NCI-H345 (cell line): ENCODE measurements around the gene NDUFAF4.

Experiments
- DNase-seq: peaks from one replicate; lab custom pipeline; 2025; lab: John Stamatoyannopoulos, UW

The NDUFAF4 gene

DNA sequence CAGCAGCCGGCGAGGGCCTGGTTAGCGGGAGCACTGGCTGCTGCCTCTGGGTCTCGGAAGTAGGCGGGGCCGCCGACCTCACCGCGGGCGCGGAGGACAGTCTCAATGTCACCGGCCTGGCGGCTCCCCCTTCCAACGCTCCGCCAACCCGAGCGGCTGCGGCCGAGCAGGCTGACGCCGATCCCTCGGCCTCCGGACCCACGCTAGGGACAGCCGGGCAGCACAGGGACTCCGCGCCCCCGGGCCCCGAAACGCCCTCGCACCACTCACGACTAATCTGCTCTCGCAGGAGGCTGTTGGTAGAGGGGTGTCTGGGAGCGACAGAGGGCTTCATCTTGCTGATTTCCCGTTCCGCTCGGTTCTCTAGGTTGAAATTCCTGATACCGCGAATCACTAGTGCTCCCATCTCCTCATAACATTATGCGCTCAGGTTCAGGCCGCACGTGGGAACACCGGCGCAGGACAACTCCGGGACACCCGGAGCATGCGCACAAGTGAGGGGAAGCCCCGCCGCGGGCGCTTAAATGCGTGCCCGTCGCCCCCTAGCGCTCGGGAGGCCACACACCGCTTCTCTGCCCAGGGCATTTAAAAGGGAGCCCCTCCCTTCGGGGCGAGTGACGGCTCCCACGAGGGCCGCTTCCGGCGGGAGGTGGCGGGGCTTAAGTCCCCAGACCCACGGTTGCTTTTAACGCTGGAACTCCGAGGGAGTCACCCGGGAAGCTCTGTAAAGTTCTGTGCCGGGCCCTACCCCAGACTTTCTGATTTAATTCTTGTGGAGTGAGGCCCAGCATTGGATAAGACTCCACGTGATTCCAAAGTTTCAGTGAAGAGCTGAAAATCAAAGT, at the start of gene NDUFAF4:
NDUFAF4 (minus strand) TSS at position 496 of the 845 bp plus-strand sequence; CDS start at position 406, 90 bp downstream.
- peak; percentile 98 for DNase-seq

DNA sequence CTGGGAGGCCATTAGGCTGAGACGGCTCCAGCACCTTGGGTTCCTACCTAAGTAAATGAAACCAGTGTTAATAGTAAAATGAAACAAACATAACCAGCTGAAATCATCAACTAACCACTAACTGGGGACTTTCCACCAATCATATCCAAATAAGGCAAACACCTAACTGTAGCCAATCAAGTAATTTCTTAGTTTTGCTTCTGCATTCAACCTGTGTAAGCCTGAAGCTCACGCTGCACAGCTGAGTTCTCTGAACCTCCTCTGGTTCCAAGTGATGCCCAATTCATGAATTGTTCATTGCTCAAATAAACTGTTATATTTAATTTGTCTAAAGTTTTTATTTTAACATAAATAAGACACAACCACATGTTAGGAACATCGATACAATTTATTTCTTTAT, 49.4 kb upstream of the NDUFAF4 start:
- DNase-seq: no peak

DNA sequence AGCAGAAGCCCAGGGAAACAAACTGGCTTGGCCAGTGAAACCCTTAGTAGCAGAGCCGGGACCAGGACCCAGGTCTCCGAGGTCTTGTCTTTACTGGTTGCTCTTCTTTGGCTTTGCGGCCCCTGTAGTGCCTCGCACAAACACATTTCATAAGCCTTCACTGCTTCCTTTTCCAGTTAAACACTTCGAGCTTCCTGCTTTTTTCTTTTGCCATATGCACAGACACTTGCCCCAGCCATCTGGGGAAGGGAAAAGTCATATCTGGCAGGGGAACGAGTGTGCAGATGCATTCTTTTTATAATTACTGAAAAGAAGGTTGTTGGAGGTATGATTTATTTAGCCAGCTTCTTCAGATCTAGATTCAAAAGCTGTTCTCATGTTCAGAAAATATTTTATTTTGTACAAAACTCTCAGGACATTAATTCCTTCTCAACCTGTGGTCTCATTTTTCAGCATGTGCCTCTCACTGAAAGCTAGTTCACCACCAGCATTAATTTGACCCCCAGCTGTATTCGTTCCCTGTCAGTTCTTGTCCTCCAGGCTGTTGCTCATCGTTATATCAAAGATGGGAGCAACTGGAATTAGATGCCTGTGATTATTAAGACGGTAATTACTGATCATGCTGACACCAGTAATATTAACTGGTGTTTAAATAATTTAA, 46.0 kb upstream of the NDUFAF4 start:
- no peak for DNase-seq

DNA sequence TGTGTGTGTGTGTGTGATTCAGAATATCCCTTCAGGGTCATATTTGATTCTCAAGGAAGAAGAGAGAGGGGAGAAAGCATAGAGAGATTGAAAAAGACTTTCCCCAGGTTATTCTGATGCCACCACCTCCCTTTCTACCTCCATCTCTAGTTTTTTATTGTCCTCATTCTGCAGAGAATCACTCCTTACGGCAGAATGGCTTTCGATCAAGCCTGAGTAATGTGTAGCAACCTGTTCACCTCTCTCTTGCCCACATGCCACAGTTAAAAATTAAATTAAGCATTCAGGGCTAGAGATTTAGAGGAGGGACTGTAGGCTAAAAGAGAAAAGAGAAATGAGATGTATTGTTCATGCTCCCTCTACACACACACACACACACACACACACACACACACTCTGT, 45.0 kb upstream of the NDUFAF4 start:
- no peak for DNase-seq

DNA sequence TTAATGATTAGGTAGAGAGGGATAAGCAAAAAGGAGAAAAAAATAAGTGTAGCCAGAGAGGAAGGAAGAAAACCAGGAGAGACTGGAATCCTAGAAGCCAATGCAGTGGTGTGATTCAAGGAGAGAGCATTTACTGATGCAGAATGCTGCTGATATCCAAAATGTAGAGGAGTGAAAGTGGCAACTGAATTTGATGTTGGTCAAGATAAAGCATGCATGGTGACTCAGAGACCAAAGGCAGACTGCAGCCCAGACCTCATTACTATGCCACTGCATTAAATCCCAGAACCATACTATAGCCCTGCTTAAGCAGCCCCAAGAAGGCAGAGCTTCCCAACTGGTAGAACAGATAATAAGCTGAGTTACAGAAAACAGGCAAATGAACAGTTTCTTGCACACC, 42.6 kb upstream of the NDUFAF4 start:
- no peak for DNase-seq

DNA sequence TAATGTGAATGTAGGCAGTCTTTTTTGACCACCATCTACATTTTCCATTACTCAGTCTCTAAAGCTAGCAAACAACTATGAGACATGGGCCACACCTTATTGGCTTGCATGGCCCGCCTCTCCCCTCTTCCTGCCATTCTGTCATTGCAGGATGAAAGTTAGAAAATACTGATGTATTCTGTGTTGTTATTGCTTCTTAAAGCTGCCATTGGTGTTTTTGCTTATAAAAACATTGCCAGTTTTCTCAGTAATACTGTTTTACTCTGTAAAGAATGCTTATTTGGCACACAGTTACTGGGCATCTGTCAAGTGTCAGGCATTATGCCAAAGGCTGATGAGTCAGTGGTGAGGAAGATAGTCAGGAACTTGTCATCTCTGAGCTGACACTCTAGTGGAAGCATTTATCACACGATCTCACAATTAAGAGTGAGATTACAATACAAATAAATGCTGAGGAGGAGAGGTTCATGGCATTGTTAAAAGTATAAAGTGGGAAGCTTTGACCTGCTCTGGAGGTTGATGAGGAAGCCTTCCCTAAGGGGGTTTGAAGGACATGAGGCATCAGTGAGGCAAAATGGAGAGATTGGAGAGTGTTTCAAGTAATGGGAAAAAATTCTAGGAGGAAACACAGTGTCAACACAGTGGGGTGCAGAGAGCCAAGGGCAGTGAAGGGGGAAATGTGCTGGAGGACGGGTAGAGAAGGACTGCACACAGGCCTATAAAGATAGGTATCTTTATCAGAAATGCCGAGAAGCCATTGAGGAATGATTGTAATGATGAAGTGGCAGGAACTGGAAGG, 41.5 kb upstream of the NDUFAF4 start:
- DNase-seq: peak; percentile 49

DNA sequence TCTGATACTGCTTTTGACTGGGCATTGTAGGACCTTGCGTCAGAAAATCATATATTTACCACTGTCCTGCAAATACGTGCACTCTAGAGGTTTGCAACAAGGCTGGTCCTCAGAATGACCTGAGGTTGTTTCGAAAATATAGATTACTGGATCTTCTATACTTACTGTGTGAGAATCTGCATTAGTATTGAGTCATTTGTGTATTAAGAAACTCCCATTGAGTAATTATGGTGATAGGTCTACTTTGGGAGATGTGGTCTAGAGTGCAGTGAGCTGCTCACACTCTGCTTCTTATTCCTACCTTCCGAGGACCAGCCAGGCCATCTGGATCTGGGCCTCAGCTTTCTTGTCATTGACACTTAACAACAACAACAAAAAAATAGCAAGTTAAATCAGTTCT, 36.4 kb upstream of the NDUFAF4 start:
- no peak for DNase-seq

DNA sequence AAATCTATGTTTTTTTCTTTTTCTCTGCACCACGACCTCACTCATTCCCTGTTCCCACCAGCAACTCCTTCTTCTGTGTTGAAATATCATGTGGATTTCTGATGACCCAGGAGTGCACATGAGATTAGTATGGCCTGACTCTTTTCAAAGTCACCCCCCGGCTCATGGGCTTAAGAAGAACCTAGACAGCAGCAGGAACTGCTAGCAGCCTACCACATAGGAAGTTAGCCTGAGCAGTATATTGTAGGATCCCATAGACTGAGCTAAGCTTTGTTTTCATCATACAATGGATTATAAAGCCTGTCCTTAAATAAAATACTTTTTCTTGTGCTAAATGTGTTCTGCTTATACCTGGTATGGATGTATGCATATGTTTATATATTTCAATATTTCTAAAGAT, 33.5 kb upstream of the NDUFAF4 start:
- DNase-seq: no peak

DNA sequence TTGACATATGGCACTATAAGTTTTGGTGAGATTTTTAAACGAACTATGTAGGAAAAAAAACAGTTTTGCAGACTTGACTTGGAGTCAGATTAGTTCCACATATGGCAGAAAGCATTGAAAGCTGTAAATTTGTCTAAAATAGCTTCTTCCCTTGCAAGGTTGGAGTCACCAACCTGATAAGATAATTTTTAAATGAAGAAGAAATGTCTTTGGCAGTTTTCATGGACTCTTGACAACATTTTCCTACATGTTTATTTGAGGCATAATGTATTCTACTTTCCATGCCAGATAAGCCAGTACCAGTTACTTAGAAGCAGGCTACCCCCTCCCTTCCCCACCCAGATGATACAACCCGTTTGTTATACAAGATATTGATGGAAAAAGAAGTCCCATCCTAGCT, 32.0 kb upstream of the NDUFAF4 start:
- no peak for DNase-seq

DNA sequence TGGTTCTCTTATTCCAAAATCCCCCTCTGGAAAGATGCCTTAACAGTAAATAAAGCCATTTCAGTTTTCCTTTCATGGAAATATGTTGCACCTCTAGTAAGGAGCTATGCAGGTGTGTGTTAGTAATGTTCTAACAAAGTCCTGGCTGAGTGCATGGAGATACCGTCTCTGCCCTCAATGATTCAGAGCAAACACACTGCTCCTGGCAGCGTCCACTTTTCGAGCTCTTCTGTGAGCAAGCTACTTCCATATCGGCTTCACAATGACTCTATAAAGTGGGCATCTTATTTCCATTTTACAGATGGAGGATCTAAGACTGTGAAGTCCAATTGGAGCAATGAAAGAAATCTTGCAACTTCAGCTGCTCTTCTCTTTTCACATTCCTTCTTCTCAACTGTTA, 30.0 kb upstream of the NDUFAF4 start:
- no peak for DNase-seq

DNA sequence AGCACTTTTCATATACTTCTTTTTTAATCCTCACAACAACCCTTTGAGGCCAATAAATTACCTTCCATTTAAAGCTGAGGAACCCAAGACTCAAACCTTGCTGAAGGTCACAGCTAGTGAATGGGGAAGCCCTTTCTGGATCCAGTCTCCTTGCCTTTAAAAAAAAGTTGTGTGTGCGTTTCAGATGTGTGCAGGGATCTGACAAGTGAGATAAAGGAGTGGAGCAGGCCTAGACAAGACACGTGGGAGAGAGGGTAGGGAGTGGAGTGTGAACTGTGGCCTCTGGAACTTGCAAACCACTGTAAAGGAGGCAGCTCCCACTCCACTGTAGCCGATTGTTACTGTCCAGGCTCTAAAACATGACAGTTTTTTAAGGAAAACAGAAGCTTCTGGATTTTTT, 28.7 kb upstream of the NDUFAF4 start:
- DNase-seq: no peak

DNA sequence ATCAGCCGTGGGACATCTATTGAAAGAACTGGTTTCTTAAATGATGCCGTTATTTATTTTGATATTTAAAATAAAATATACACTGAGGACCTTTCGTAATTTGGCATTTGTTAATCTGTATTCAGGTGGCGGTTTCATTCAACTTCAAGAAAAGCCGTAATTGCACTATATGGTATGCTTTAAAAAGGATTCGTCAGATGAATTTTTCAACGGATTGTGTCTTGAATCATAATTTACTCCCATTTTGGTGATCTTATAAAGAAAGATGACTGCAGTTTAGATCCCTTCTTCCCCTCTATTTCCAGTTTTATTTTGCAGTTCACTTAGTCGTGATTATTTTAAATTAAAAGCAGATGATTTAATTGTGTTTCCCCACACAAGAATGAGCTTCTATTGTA, 27.6 kb upstream of the NDUFAF4 start:
- no peak for DNase-seq

DNA sequence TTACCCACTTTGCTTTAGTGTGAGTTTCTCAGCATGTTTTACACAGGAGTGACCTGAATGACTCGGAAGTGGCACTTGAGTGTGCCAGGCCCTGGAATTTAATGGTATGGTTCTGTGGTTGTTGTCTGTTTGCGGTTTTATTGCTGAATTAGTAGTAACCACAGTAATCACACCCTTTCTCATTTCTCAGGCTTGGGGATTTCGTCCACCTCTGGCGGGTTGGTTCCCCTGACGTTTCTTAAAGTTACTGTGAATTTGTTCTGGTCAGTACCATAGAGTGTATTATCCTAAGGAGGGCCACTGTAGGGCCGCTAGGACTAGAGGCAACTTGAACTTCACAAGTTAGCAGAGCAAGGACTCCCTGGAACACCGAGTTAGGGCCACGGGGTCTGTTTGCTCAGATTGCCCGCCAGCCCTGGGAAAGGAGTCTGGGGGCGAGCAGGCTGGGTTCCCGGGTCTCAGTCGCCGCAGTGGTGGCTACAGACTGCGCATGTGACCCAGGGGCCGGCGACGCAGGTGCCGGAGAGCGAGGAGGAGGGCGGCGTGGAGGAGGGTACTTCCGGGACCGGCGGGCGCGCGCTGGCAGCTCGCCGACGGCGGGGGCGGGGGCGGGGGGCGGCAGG, 26.3 kb upstream of the NDUFAF4 start:
- peak; percentile 20 for DNase-seq

DNA sequence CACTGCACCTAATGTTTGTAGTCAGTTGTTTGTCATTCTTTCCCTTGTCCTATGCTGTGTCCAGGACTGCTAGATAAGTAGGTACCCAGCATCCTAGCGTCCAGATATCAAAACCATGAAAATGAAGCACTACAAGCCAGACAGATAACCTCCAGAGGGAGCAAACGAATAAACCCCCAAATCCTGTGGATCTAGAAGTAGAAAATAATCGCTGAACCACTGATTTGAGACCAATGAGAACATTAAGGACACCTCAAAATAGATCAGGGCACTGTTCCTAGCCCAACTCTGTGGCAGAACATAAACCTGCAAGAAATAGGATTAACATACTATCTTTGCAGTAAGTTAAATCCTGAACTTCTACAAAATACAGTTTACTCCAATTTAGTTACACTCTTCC, 25.7 kb upstream of the NDUFAF4 start:
- DNase-seq: no peak

DNA sequence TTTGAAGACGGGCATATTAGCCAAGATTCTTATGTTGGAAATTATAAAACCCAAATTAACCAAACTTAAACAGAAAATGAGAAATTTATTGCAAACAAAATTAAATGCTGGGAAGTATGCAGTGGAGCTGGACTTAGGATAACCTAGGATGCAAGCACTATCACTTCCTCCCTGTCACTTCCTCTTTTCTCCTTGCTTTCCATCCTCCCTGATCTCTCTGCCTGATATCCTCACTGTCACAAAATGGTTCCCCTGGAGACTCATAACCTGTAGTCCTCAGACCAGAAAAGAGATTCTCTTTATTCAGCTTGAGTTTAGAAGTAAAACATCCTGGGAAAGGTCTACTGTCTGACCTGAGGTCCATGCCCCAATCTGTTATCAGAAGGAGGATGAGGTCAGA, 19.4 kb upstream of the NDUFAF4 start:
- DNase-seq: no peak

DNA sequence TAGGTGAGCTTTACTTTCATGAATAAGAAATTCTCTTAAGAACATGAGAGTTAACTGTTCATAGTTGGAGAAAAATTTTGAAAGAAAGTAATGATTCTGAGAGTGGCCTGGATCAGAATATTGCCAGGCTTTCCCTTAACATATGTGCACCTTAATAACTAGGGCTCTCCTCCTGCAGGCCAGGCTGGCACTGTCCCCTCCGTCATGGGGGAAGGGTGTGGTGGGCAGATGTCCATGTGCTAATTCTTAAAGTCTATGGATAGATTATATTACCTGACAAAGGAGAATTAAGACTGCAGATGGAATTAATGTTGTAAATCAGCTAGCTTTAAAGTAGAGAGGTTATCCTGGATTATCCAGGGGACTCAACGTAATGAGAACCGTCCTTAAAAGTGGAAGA, 15.9 kb upstream of the NDUFAF4 start:
- no peak for DNase-seq

DNA sequence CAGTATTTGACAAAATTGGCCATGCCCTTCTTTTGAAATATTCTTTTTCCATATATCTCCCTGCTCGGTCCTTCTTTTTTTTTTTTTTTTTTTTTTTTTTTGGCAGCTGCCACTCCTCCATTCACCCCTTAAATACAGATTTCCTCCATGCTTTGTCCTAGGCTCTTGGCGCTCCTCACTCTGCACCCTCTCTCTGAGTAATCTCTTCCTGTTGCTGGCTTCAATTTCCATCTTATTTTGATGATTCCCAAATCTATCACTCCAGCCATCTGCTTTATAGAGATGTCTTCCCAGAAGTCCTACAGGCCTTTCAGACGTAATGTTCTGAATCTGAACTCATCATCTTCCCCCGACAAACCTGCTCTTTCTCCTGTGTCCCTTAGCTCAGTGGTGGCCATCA, 14.1 kb upstream of the NDUFAF4 start:
- DNase-seq: no peak

DNA sequence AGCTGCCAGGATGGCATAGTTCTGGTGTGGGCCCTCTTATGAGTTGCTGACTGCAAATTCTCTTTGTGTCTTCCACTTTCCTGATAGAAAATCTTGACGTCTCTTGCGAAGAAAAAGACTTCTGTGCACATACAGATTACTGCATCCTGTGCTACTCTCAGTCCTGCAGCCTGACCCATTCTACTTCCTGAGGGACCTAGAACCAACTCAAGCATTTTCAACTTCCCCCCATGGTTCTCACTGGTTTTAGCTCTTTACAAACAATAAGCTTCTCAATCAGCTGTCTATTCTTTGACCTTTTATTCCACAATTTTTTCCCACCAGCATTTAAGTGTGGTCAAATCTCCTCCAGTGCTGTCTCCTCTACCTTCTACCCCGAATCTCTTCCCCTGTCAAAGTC, 13.5 kb upstream of the NDUFAF4 start:
- no peak for DNase-seq

DNA sequence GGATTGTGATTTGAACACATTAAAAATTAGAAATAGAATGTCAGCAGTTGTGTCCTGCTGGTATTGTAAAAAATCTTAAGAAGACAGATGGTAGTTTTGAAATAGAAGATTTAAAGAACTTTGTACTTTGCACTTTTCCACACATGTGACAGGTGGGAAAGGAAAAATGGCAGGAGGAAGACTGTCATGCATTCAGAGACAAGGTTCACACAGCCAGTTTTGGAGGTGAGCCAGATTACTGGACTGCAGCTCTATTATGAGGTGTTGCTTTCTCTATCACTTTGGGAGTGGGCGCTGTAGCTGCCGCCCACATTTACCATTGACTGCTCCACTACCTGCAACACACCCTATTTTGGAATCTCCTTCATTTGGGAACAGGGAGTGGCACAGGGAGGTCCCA, 12.1 kb upstream of the NDUFAF4 start:
- no peak for DNase-seq

DNA sequence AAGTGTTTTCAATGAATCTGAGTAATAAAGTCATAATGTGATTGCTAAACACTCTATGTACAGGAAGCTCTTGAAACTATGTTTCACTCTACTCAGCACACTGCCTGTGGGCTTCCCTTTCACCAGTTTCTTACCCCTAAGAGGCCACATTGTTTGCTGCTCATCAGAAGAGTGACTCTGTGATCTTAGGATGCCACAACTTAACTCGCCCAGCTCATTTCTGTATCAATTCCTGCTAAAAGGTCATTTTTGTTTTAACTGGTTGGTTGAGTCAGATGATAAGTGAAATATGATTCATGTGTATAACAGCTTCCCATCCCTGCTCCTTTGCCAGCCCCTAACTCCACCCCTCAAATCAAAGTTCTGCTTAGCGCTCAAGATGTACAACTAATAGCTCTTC, 9.8 kb upstream of the NDUFAF4 start:
- DNase-seq: no peak

DNA sequence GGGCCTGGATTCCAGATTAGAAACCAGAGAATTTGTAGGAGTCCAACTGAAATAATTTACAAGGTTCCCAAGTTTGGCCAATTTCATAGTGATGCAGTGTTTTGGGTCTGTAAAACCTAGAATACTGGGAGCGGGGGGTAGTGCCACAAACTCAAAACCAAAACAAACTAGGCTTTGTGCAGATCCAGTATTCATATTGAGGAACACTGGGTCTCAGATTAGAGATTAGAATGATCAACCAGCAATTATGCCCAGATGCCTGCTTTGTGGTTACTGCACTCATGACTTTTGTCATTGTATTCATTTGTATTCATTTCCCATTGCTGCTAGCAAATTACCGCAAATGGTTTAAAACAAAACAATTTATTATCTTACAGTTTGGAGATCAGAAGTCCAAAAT, 3.2 kb upstream of the NDUFAF4 start:
- DNase-seq: no peak

DNA sequence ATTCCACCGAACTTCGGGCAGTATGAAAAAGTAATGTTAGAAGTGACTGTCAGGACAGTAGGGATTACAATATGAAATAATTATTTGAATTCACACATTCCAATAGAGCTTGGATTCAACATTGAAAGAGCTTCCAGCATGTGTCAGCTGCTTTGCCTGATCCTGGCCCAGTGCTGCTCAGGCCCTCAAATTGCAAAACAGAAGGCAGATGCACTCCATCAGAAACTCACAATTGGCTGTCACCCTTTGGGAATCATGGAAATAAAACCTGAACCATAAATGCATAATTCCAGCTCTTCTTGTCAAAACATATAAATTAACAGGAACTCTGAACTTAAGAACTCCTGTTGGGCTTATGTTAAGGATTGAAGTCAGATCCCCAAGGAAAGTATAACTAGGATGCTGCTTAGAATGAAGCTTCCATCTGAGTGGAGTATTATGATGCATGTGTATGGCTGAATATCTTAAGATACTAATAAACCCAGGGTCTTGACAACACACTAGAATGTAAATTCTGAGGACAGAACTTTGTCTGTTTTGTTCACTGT, 1.8 kb upstream of the NDUFAF4 start:
- no peak for DNase-seq
